Adrenal gland (tissue), 12 donors: ENCODE measurements around the gene ARHGAP6. TPM values are rescaled to one million over a fixed set of nuclear protein-coding genes. Genes with fewer than 3 reads are reported as not detected.
A peak's percentile ranks its signal among the peaks of the same experiment; 100 is the strongest.

Experiments used
- DNase-seq, 7 donors: peaks; one replicate each; pipeline ENCODE4 v3.0.0-alpha.2; 2019 to 2020
- H3K27ac ChIP-seq, 5 donors: fragments of 200-600 bp; sonication (generic) in 4 of 5; 1 replicate in 3 of 5; 2 replicates in 2 of 5; pipeline versions ENCODE4 v1.5.1 to v1.8.0; 2016 to 2020; ENCODE audit warnings: mild to moderate bottlenecking in 1 of 5
- H3K27me3 ChIP-seq: fragments of 200-600 bp; 2 replicates; pipeline ENCODE4 v1.8.0; 2021
- H3K36me3 ChIP-seq, 2 donors: fragments of 200-600 bp; replicated peaks in 1 of 2; 1 replicate in 1 of 2; 2 replicates in 1 of 2; pipeline versions ENCODE4 v1.5.1 to v1.8.0; 2018 to 2022
- H3K4me1 ChIP-seq, 2 donors: fragments of 200-600 bp; replicated peaks in 1 of 2; 1 replicate in 1 of 2; 2 replicates in 1 of 2; pipeline versions ENCODE4 v1.5.1 to v1.8.0; 2018 to 2021
- H3K4me3 ChIP-seq, 4 donors: fragments of 200-600 bp; sonication (generic) in 3 of 4; one replicate each; pipeline ENCODE4 v1.5.1; 2016 to 2018
- H3K9me3 ChIP-seq, 3 donors: fragments of 200-600 bp; sonication (generic) in 1 of 3; replicated peaks in 1 of 3; 1 replicate in 2 of 3; 2 replicates in 1 of 3; pipeline versions ENCODE4 v1.5.1 to v1.8.0; 2016 to 2021
- CTCF ChIP-seq, 6 experiments: fragments of 450-650 bp in 4 of 6; fragments of 200-600 bp in 2 of 6; sonication (generic) in 1 of 6; IDR thresholded peaks; 1 replicate in 5 of 6; 2 replicates in 1 of 6; pipeline versions ENCODE4 v1.5.1 to v1.8.0; 2016 to 2021; ENCODE audit warnings: antibody characterized with exemption in 6 of 6, mild to moderate bottlenecking in 2 of 6, moderate library complexity in 1 of 6
- POLR2A ChIP-seq, 2 donors: fragments of 450-650 bp; IDR thresholded peaks; one replicate each; pipeline ENCODE4 v1.6.1; 2017; ENCODE audit warnings: antibody characterized with exemption in 2 of 2, mild to moderate bottlenecking in 2 of 2, moderate library complexity in 1 of 2
- whole genome bisulfite sequencing, 4 donors: extraction: QIAGEN DNeasy Blood & Tissue Kit in 2 of 4; methylation state at CpG; one replicate each; pipeline versions ENCODE4 v1.1.5 to v1.1.7; 2013 to 2017; 5-methylcytosine and 5-hydroxymethylcytosine counted together
- intact Hi-C, 2 donors: fragments of 100-400 bp; cut with DNase I; formaldehyde crosslinking; loops; one replicate each; pipeline versions ENCODE4 v1.14.1 to v1.15.0; 2022 to 2023
- polyA plus RNA-seq, 3 donors: library from polyadenylated mRNA; stranded (reverse); fragments of 200-250 nt in 2 of 3; fragments of 350-450 nt in 1 of 3; fragmentation: Illumina TruSeq in 1 of 3; extraction: RNeasy Lipid Tissue Mini Kit (QIAGEN cat#74804) in 1 of 3; gene quantifications; one replicate each; pipeline ENCODE4 v1.2.3, GENCODE V29; 2013 to 2014
- total RNA-seq, 9 donors: library from RNA; depleted of rRNA in 4 of 9; stranded (reverse); fragments of >200 nt in 4 of 9; fragments of 120-200 nt in 1 of 9; fragmentation: NEBNext Ultra II Directional in 1 of 9; extraction: Animal tissue kit (Norgen Biotek cat#: 25700) in 1 of 9; gene quantifications; one replicate each; pipeline versions ENCODE4 v1.1.0 to v1.2.4, GENCODE V29; 2013 to 2023
- donor health status: healthy with polysubstance abuse.
- donor health status: Bipolar disorder and iron deficiency.
- donor health status: DM: yes; HTN: yes; CAD: no.
- donor health status: DM: no; HTN: no; CAD: no.
- donor health status: DM: no; HTN: no; CAD: no.
- donor health status: DM: yes; HTN: yes; CAD: no.

Gene ARHGAP6
- total and polyA plus RNA-seq, 12 donors, result 0.78 to 4.2 (median 2.7) TPM

- Histone ChIP-seq H3K36me3 (no peaks in the 10 kb centered on the region), H3K9me3 (no peaks in the 10 kb centered on the region), H3K4me3 (no peak overlapping the region), H3K4me1 (no peaks in the 10 kb centered on the region), H3K27ac (peak overlapping the region in 1 of 5 donors; percentile 24), H3K27me3 (no peaks in the 10 kb centered on the region)
- intact Hi-C loops, result no loop called here
- no peak for DNase-seq
- WGBS, 4 donors, result 56 to 88% (median 65%) methylated on average over 6 to 10 of the region's 10 CpGs
- TF ChIP-seq POLR2A (IDR thresholded peaks at IDR 0.05) (no peak), CTCF (IDR thresholded peaks at IDR 0.05) (no peak)
Observed at GRCh38 chrX:11380187-11380844, 285.4 kb downstream of the ARHGAP6 start.

- no peaks in the 10 kb centered on the region for H3K9me3 ChIP-seq
- no peak overlapping the region for H3K4me3 ChIP-seq
- no peaks in the 10 kb centered on the region for H3K27me3 ChIP-seq
- no peak for DNase-seq
- intact Hi-C loops, result no loop called here
- H3K36me3 ChIP-seq, result no peaks in the 10 kb centered on the region
- no peak overlapping the region for H3K27ac ChIP-seq
- TF ChIP-seq POLR2A (IDR thresholded peaks at IDR 0.05) (no peak), CTCF (IDR thresholded peaks at IDR 0.05) (no peak)
- H3K4me1 ChIP-seq, result no peaks in the 10 kb centered on the region
Observed at GRCh38 chrX:11376163-11376562, 289.6 kb downstream of the ARHGAP6 start.

- Histone ChIP-seq H3K4me1 (no peaks in the 10 kb centered on the region), H3K36me3 (no peaks in the 10 kb centered on the region), H3K27me3 (no peaks in the 10 kb centered on the region), H3K9me3 (no peaks in the 10 kb centered on the region), H3K27ac (no peak overlapping the region), H3K4me3 (no peak overlapping the region)
- DNase-seq, result no peak
- intact Hi-C loops, result no loop called here
- 41 to 57% (median 51%) methylated on average over 1 of the region's 1 CpG for WGBS, 4 donors
- TF ChIP-seq CTCF (IDR thresholded peaks at IDR 0.05), result no peak
- TF ChIP-seq POLR2A (IDR thresholded peaks at IDR 0.05), result no peak
Observed at GRCh38 chrX:11375614-11376119, 290.1 kb downstream of the ARHGAP6 start.

GRCh38 chrX:11374570-11374969, 291.1 kb downstream of the ARHGAP6 start:
- no peak for DNase-seq
- Histone ChIP-seq H3K27me3 (no peaks in the 10 kb centered on the region), H3K4me1 (no peaks in the 10 kb centered on the region), H3K9me3 (no peaks in the 10 kb centered on the region), H3K4me3 (no peak overlapping the region), H3K36me3 (no peaks in the 10 kb centered on the region), H3K27ac (no peak overlapping the region)
- 65 to 70% (median 68%) methylated on average over 2 of the region's 2 CpGs for WGBS, 4 donors
- TF ChIP-seq CTCF (IDR thresholded peaks at IDR 0.05) (no peak), POLR2A (IDR thresholded peaks at IDR 0.05) (no peak)
- intact Hi-C loops, result no loop called here
